ENCODE data around the gene TRIM75.
"Not testable (repeated sequence)": the region's sequence is repeated elsewhere in the genome, so short reads cannot be mapped to it uniquely, and the experiment has no call there.

The TRIM75 gene

DNA sequence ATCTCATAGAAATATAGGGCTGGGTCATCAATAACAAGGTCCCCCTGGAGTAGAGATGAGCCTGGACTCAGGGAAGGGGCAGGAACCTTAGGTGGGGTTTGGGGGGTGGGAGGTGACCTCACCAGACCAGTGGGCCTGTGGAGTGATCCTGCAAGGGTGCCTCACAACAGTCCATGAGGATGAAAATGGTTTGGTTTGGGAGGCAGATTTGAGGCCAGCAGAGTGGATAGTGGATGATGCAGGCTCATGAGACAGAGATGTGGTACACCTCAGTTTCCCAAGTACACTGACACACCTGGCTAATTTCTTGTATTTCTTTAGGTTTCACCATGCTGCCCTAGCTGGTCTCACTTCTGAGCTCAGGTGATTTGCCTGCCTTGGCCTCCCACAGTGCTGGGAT lies 40.0 kb upstream of the TRIM75 start:
- no peaks in the 10 kb centered on the region for H3K79me2 ChIP-seq (ENCODE audit: low read length)
- H3K4me2 ChIP-seq (ENCODE audit: low read length): no peak overlapping the region
- TF ChIP-seq, protein P1, sequence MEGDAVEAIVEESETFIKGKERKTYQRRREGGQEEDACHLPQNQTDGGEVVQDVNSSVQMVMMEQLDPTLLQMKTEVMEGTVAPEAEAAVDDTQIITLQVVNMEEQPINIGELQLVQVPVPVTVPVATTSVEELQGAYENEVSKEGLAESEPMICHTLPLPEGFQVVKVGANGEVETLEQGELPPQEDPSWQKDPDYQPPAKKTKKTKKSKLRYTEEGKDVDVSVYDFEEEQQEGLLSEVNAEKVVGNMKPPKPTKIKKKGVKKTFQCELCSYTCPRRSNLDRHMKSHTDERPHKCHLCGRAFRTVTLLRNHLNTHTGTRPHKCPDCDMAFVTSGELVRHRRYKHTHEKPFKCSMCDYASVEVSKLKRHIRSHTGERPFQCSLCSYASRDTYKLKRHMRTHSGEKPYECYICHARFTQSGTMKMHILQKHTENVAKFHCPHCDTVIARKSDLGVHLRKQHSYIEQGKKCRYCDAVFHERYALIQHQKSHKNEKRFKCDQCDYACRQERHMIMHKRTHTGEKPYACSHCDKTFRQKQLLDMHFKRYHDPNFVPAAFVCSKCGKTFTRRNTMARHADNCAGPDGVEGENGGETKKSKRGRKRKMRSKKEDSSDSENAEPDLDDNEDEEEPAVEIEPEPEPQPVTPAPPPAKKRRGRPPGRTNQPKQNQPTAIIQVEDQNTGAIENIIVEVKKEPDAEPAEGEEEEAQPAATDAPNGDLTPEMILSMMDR (IDR thresholded peaks at IDR 0.05; ENCODE audit: low read depth, low read length): no peak
- no peak for TF ChIP-seq EZH2phosphoT487 (IDR thresholded peaks at IDR 0.05; ENCODE audit: low read depth)
- no peaks in the 10 kb centered on the region for H3K9me3 ChIP-seq (ENCODE audit: insufficient read depth, low read length)
- H3K36me3 ChIP-seq (replicated peaks; ENCODE audit: low read depth, low read length): no peaks in the 10 kb centered on the region
- H3K4me1 ChIP-seq (ENCODE audit: low read length): no peaks in the 10 kb centered on the region
- H3K27me3 ChIP-seq (ENCODE audit: low read depth, low read length): 0 out of 2 replicates have a peak, but pooled peaks cover 9% of the 10 kb centered on the region
- no peaks in the 10 kb centered on the region for H4K20me1 ChIP-seq (ENCODE audit: insufficient read depth, low read length)
- H3K9ac ChIP-seq (ENCODE audit: low read length): no peak overlapping the region
- H3K27ac ChIP-seq (ENCODE audit: low read length): no peak overlapping the region
- H2AFZ ChIP-seq (ENCODE audit: low read depth, low read length): no peak overlapping the region
- H3K4me3 ChIP-seq (ENCODE audit: low read length): no peak overlapping the region

DNA sequence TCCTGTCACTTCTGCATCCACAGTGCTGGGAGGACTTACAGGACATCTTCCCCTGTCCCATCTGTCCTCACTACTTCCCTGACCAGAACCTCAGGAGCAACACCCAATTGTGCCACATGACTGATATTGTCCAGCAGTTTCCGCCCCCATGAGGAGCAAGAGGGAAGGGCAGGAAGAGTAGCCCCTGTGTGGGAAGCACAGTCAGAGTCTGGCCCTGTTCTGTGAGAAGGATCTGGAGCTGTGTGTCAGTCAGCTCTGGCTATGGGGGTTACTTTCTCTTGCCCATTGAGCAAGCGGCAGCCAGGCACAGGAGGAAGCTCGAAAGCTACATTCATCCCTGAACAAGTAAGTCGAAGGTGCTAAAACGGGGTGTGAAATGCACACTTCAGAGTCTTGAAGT lies 36.7 kb upstream of the TRIM75 start:
- H3K9me3 ChIP-seq (ENCODE audit: insufficient read depth, low read length): no peaks in the 10 kb centered on the region
- no peak overlapping the region for H3K27ac ChIP-seq (ENCODE audit: low read length)
- H4K20me1 ChIP-seq (ENCODE audit: insufficient read depth, low read length): no peaks in the 10 kb centered on the region
- H3K4me2 ChIP-seq (ENCODE audit: low read length): no peak overlapping the region
- no peak overlapping the region for H3K4me3 ChIP-seq (ENCODE audit: low read length)
- no peaks in the 10 kb centered on the region for H3K79me2 ChIP-seq (ENCODE audit: low read length)
- H2AFZ ChIP-seq (ENCODE audit: low read depth, low read length): 0 out of 2 replicates have a peak overlapping the region, but pooled peaks have one; percentile 14
- H3K27me3 ChIP-seq (ENCODE audit: low read depth, low read length): no peaks in the 10 kb centered on the region
- TF ChIP-seq EZH2phosphoT487 (IDR thresholded peaks at IDR 0.05; ENCODE audit: low read depth): no peak
- TF ChIP-seq, protein P1 (IDR thresholded peaks at IDR 0.05; ENCODE audit: low read depth, low read length): peak; percentile 13; the same call in 1 of the 2 replicates
- no peaks in the 10 kb centered on the region for H3K36me3 ChIP-seq (replicated peaks; ENCODE audit: low read depth, low read length)
- H3K9ac ChIP-seq (ENCODE audit: low read length): no peak overlapping the region
- no peaks in the 10 kb centered on the region for H3K4me1 ChIP-seq (ENCODE audit: low read length)

DNA sequence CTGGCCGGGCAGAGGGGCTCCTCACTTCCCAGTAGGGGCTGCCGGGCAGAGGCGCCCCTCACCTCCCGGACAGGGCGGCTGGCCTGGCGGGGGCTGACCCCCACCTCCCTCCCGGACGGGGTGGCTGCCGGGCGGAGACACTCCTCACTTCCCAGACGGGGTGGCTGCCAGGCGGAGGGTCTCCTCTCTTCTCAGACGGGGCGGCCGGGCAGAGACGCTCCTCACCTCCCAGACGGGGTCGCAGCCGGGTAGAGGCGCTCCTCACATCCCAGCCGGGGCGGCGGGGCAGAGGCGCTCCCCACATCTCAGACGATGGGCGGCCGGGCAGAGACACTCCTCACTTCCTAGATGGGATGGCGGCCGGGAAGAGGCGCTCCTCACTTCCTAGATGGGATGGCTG lies 33.7 kb upstream of the TRIM75 start:
- H3K27ac ChIP-seq (ENCODE audit: low read length); H4K20me1 ChIP-seq (ENCODE audit: insufficient read depth, low read length); H3K9ac ChIP-seq (ENCODE audit: low read length); H2AFZ ChIP-seq (ENCODE audit: low read depth, low read length); H3K79me2 ChIP-seq (ENCODE audit: low read length); H3K4me1 ChIP-seq (ENCODE audit: low read length); H3K9me3 ChIP-seq (ENCODE audit: insufficient read depth, low read length); H3K4me3 ChIP-seq (ENCODE audit: low read length); H3K27me3 ChIP-seq (ENCODE audit: low read depth, low read length); H3K36me3 ChIP-seq (replicated peaks; ENCODE audit: low read depth, low read length); H3K4me2 ChIP-seq (ENCODE audit: low read length): not testable (repeated sequence)

DNA sequence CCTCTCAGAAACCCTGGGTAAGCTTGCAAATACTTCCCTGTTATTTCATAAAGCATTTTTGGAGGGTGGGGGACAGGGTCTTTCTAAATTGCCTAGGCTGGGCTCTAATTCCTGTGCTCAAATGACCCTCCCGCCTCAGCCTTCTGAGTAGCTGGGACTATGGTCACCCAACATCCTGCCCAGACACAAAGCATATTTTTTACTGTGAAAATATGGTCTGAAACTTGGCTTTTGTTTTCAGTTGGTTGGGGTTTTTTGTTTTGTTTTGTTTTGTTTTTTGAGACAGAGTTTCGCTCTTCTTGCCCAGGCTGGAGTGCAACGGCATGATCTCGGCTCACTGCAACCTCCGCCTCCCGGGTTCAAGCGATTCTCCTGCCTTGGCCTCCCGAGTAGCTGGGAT lies 27.9 kb upstream of the TRIM75 start:
- not testable (repeated sequence) for H3K9ac ChIP-seq (ENCODE audit: low read length); H3K4me3 ChIP-seq (ENCODE audit: low read length); H3K27ac ChIP-seq (ENCODE audit: low read length); H4K20me1 ChIP-seq (ENCODE audit: insufficient read depth, low read length); H3K79me2 ChIP-seq (ENCODE audit: low read length); H3K9me3 ChIP-seq (ENCODE audit: insufficient read depth, low read length); H3K4me2 ChIP-seq (ENCODE audit: low read length); H3K27me3 ChIP-seq (ENCODE audit: low read depth, low read length); H3K36me3 ChIP-seq (replicated peaks; ENCODE audit: low read depth, low read length); H2AFZ ChIP-seq (ENCODE audit: low read depth, low read length); H3K4me1 ChIP-seq (ENCODE audit: low read length)

DNA sequence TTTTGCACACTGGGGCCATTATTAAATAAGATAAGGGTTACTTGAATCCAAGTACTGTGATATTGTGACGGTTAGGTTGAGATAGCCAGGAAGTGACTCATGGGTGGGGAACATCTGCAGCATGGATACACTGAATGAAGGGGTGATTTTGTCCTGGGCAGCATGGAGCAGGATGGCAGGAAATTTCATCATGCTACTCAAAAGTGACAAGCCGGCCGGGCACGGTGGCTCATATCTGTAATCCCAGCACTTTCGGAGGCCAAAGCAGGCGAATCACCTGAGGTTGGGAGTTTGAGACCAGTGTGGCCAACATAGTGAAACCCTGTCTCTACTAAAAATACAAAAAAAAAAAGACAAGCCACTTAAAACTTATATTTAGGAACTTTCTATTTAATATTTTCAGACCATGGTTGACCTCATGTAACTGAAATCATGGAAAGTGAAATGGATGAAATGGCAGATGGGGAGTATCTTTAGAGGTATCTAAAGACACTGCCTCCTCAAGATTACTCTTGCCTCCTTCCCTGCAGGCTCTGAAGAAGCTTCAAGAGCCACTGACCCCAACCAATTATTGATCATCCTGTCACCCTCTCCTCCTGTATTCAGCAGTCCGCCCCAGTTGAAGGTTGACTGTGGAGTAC lies 25.8 kb upstream of the TRIM75 start:
- Histone ChIP-seq H3K4me1 (ENCODE audit: low read length) (no peaks in the 10 kb centered on the region), H3K9me3 (ENCODE audit: insufficient read depth, low read length) (no peaks in the 10 kb centered on the region), H3K9ac (ENCODE audit: low read length) (no peak overlapping the region), H3K4me2 (ENCODE audit: low read length) (no peak overlapping the region), H3K4me3 (ENCODE audit: low read length) (no peak overlapping the region), H4K20me1 (ENCODE audit: insufficient read depth, low read length) (no peaks in the 10 kb centered on the region), H2AFZ (ENCODE audit: low read depth, low read length) (no peak overlapping the region), H3K36me3 (replicated peaks; ENCODE audit: low read depth, low read length) (no peaks in the 10 kb centered on the region), H3K79me2 (ENCODE audit: low read length) (no peaks in the 10 kb centered on the region), H3K27me3 (ENCODE audit: low read depth, low read length) (no peaks in the 10 kb centered on the region), H3K27ac (ENCODE audit: low read length) (no peak overlapping the region)
- TF ChIP-seq, protein P1 (IDR thresholded peaks at IDR 0.05; ENCODE audit: low read depth, low read length): no peak
- TF ChIP-seq EZH2phosphoT487 (IDR thresholded peaks at IDR 0.05; ENCODE audit: low read depth): no peak

Measured in OCI-LY3 (cell line).